KOPT-K1 (cell line): ENCODE measurements around the gene NKD2.
"Not testable (repeated sequence)": the region's sequence is repeated elsewhere in the genome, so short reads cannot be mapped to it uniquely, and the experiment has no call there.

ENCODE experiments used
- H3K27ac ChIP-seq: fragments of 200-600 bp; sonication (generic); 2 replicates; pipeline ENCODE4 v1.5.1; 2016; ENCODE audit warnings: antibody characterized with exemption, mild to moderate bottlenecking, low read depth, low read length; ENCODE audit not compliant: poor library complexity, severe bottlenecking
- H3K36me3 ChIP-seq: fragments of 200-600 bp; sonication (generic); 2 replicates; pipeline ENCODE4 v1.5.1; 2017; ENCODE audit warnings: antibody characterized with exemption, mild to moderate bottlenecking, low read length, moderate library complexity; ENCODE audit not compliant: insufficient read depth
- H3K9me3 ChIP-seq: fragments of 200-600 bp; sonication (generic); 2 replicates; pipeline ENCODE4 v1.5.1; 2017; ENCODE audit warnings: antibody characterized with exemption, low read length, mild to moderate bottlenecking; ENCODE audit not compliant: insufficient read depth, poor library complexity, severe bottlenecking

Gene NKD2

DNA sequence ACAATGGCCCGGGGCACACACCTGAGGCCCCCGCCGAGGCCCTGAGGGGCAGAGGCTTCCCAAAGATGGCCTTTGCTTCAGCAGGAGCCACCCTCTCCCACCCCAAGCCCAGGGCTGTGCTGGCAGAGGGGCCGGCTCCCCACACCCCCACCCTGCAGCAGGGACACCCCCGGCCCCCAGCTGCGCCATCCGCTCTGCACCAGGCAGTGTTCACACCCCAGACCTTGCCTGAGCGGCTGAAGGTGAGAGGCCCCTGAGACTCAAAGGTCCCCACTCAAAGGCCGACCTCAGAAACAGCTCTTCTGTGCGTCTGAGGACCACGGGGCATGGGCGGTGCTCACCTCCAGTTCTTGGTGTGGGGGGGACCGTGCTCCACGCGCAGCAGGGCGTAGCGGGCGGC lies 65.6 kb downstream of the NKD2 start:
- no peak overlapping the region for H3K27ac ChIP-seq
- H3K36me3 ChIP-seq, result peaks cover 28% of the 10 kb centered on the region
- H3K9me3 ChIP-seq, result no peaks in the 10 kb centered on the region

DNA sequence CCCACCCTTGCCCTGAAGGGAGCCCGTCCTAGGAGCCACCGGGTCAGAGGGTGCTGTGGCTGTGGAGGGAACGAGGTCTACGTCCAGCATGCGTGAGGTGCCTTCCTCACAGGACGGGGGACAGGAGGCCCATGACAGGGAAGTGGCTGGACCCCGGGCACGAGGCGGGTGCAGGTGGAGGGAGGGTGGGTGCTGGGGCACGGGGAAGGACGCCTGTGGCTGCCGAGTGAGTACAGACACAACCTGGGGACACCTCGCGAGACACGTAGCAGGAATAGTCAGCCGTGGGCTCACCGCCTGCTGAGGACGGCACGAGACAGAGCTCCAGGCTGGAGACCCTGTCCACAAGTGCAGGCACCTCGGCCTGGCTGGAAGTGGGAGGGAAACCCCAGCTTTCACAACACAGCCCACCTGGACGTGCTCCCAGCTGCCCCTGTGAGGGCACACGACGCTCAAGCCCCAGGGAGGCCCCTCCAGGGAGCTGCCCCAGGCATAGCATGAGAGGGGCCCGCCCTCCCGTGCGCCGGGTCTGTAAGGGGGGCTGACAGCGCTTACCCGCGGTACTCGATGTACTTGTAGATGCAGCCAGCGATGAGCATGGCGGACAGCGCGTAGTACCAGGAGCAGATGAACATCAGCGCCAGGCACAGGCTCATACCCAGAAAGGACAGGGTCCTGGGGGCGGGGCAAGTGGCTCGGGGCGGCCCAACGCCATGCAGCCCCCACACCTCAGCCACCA lies 66.4 kb downstream of the NKD2 start:
- peaks cover 34% of the 10 kb centered on the region for H3K36me3 ChIP-seq
- H3K9me3 ChIP-seq, result no peaks in the 10 kb centered on the region
- H3K27ac ChIP-seq, result no peak overlapping the region

GRCh38 chr5:1075555-1075881 lies 66.9 kb downstream of the NKD2 start:
- Histone ChIP-seq H3K36me3 (peaks cover 34% of the 10 kb centered on the region), H3K9me3 (no peaks in the 10 kb centered on the region), H3K27ac (no peak overlapping the region)

GRCh38 chr5:1075931-1076330 lies 67.3 kb downstream of the NKD2 start:
- H3K9me3 ChIP-seq, result no peaks in the 10 kb centered on the region
- peaks cover 34% of the 10 kb centered on the region for H3K36me3 ChIP-seq
- no peak overlapping the region for H3K27ac ChIP-seq

DNA sequence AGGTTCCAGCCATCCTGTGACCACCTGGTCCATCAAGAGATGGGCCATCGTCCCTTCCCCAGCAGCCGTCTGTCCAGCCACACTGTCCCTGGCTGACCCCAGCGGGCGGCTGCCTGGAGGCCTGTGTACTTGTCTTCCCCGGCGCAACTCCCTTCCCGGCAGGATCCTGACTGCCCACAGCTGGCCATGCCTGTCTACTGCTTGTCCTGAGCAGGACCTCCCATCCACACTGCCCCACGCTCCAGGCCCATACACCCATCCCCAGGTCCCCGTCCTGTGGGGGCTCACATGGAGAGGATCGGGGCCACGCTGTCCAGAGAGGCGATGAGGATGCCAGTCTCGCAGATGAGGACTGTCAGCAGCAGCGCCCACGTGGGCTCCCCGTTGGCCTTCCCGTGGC lies 67.8 kb downstream of the NKD2 start:
- H3K9me3 ChIP-seq, result no peaks in the 10 kb centered on the region
- no peak overlapping the region for H3K27ac ChIP-seq
- H3K36me3 ChIP-seq, result peaks cover 38% of the 10 kb centered on the region

DNA sequence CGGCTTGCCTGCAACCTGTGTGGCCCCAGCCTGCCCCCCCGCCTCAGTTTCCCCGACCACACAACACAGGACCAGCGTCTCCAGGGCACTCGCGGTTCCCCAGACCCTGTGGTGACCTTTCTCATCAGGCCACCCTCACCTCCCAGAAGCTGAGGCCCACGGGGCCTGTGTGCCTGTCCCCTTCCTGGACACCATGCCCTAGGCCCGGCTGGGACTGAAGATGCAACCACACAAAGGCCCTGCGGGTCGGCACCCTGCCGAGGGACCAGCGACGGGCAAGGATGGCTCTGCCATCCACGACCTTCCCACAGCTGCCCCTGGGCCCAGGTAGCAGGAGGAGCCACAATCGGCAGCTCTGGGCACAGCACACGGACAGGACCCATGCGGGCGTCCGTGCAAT lies 68.4 kb downstream of the NKD2 start:
- no peak overlapping the region for H3K27ac ChIP-seq
- H3K36me3 ChIP-seq, result peaks cover 42% of the 10 kb centered on the region
- no peaks in the 10 kb centered on the region for H3K9me3 ChIP-seq

- Histone ChIP-seq H3K36me3 (peaks cover 42% of the 10 kb centered on the region), H3K9me3 (no peaks in the 10 kb centered on the region), H3K27ac (no peak overlapping the region)
Measured at GRCh38 chr5:1077491-1078020, 69.0 kb downstream of the NKD2 start.

GRCh38 chr5:1078206-1078605 lies 69.6 kb downstream of the NKD2 start:
- H3K27ac ChIP-seq, result no peak overlapping the region
- H3K9me3 ChIP-seq, result no peaks in the 10 kb centered on the region
- peaks cover 42% of the 10 kb centered on the region for H3K36me3 ChIP-seq

DNA sequence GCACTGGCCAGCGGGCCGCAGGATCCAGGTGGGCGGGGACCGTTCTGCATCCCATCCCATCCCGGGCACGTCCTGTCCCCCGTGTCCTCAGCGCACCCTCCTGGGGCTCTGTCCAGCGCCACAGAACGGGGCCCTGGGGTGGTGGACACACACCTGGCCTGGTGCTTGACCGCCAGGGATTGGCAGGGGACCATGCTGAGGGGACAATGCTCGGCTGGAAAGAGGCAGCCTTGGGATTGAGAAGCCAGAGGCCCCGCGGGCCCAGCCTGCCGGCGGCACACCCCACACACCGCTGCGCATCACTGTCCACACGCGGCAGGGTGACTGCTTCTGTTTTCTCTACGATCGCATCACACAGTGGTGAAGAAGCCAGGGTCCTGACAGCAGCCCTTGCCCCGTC lies 70.2 kb downstream of the NKD2 start:
- Histone ChIP-seq H3K36me3 (peaks cover 41% of the 10 kb centered on the region), H3K9me3 (no peaks in the 10 kb centered on the region)

DNA sequence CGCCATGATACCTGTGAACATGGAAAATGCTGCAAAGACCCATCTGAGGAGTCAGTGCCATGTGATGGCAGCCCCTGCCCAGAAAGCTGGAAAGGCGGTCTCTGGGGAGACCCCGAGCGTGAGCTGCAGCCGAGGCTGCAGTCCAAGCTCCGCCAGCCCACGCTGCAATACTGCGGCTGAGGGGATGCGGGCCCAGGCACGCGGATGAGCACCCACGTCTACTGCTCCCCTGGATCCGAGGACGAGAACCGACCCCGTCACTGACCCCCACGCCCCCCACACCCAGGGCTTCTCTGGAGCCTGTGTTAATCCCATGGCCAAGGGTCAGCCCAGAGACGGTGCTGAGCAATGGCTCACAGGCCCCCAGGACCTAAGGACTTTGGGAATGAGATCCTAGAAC lies 70.9 kb downstream of the NKD2 start:
- H3K9me3 ChIP-seq, result no peaks in the 10 kb centered on the region
- peaks cover 40% of the 10 kb centered on the region for H3K36me3 ChIP-seq
- no peak overlapping the region for H3K27ac ChIP-seq

More for the DNA sequence above, 70.2 kb downstream of the NKD2 start:
- H3K27ac ChIP-seq, result no peak overlapping the region

- peaks cover 42% of the 10 kb centered on the region for H3K36me3 ChIP-seq
- H3K9me3 ChIP-seq, result no peaks in the 10 kb centered on the region
- no peak overlapping the region for H3K27ac ChIP-seq
Measured at GRCh38 chr5:1079961-1080360, 71.4 kb downstream of the NKD2 start.

DNA sequence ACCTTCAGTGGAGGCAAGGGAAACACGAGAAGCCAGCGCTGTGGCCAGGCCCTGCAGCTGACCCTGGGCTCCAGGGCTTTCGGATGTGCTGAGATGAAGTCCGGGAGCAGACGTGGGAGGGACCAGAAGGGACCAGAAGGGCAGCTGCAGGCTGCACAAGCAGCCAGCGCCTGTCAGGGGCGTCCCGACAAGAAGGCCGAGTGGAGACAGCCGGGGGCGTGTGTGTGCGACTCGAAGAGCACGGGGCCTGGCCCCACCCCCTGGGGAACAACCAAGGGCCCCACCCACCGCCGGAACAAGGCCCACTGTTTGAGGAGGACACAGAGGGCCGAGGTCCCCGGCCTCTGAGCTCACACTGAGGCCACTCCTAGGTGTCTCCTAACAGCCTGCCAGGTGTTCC lies 71.8 kb downstream of the NKD2 start:
- no peaks in the 10 kb centered on the region for H3K9me3 ChIP-seq
- H3K27ac ChIP-seq, result no peak overlapping the region
- peaks cover 43% of the 10 kb centered on the region for H3K36me3 ChIP-seq

- H3K27ac ChIP-seq, result no peak overlapping the region
- H3K36me3 ChIP-seq, result peaks cover 48% of the 10 kb centered on the region
- H3K9me3 ChIP-seq, result no peaks in the 10 kb centered on the region
Measured at GRCh38 chr5:1081519-1081918, 72.9 kb downstream of the NKD2 start.

DNA sequence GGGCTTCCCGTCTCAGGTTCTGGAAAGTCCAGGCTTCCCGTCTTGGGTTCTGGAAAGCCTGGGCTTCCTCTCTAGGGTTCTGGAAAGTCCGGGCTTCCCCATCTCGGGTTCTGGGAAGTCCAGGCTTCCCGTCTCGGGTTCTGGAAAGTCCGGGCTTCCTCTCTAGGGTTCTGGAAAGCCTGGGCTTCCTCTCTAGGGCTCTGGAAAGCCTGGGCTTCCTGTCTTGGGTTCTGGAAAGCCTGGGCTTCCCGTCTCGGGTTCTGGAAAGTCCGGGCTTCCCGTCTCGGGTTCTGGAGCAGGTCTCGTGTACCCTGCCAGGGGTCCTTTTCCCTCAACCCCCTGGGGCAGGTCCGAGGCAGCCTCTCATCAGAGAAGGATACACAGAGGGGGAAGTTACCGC lies 74.4 kb downstream of the NKD2 start:
- H3K27ac ChIP-seq, H3K9me3 ChIP-seq: not testable (repeated sequence)
- H3K36me3 ChIP-seq, result peaks cover 57% of the 10 kb centered on the region

DNA sequence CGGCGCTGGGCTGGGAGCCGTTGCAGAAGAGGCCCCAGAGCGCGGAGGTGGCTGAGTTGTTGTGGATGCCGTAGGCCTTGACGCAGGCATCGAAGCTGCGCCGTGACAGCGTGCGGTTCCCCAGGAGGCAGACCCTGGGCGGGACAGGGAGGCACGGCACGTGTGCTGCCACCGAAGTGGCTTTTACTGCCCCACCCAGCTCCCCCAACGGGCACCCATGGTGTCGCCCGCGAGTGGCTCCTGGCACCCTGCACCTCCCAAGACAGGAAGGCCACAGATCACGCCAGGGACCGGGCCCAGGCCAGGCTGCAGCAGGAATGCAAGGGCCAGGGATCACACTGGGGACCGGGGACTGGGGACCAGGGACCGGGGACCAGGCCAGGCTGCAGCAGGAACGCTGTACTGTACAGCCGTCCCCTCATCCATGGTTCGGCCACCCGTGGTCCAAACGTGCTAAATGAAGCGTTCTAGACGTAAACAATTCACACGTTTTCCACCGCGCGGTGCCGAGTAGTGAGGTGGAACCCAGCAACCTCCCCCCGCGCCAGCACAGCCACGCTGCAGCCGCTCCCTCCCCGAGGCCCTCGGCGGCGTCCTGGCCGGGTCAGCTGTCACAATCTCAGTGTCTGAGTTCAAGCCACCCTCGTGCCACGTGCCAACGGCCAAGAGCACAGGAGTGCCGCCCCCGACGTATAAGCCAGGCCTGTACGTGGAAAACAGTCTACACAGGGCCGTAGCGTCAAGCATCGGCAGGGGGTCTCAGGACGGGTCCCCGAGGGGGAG lies 75.4 kb downstream of the NKD2 start:
- Histone ChIP-seq H3K9me3 (no peaks in the 10 kb centered on the region), H3K27ac (no peak overlapping the region), H3K36me3 (peaks cover 58% of the 10 kb centered on the region)

DNA sequence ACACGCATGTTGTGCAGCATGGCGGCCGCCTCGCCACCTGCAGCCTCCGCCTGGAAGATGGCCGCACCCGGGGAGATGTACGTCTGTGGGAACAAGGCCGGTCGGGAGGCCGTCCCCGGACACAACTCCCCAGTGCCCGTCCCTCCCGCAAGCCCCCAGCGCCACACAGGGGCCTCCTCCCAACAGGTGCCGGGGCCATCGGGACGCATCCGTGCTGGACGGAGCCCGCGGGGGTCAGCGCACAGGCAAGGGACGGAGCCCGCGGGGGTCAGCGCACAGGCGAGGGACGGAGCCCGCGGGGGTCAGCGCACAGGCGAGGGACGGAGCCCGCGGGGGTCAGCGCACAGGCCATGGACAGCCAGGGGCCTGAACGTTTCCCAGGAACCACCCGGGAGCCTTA lies 76.8 kb downstream of the NKD2 start:
- no peaks in the 10 kb centered on the region for H3K9me3 ChIP-seq
- H3K36me3 ChIP-seq, result peaks cover 49% of the 10 kb centered on the region; the same call in 1 of the 2 replicates
- H3K27ac ChIP-seq, result no peak overlapping the region
